ENCODE data around the gene CLTA.
"Not testable (repeated sequence)": the region's sequence is repeated elsewhere in the genome, so short reads cannot be mapped to it uniquely, and the experiment has no call there.

CLTA gene

GRCh38 chr9:36189976-36190375 is 745 bp upstream of the CLTA start:
- no peak for DNase-seq (ENCODE audit: low read depth)

- DNase-seq (ENCODE audit: low read depth) = peak; percentile 15
Measured at GRCh38 chr9:36191290-36191645, 547 bp downstream of the CLTA start.

GRCh38 chr9:36191686-36192085 is 965 bp downstream of the CLTA start:
- DNase-seq (ENCODE audit: low read depth) = no peak

GRCh38 chr9:36192196-36192595 is 1.5 kb downstream of the CLTA start:
- DNase-seq (ENCODE audit: low read depth) = no peak

- DNase-seq (ENCODE audit: low read depth) = no peak
Measured at GRCh38 chr9:36193023-36193422, 2.3 kb downstream of the CLTA start.

- DNase-seq (ENCODE audit: low read depth) = no peak
Measured at GRCh38 chr9:36194326-36195000, 3.7 kb downstream of the CLTA start.

GRCh38 chr9:36204906-36205547 is 14.3 kb downstream of the CLTA start:
- no peak for DNase-seq (ENCODE audit: low read depth)

- DNase-seq (ENCODE audit: low read depth) = no peak
Measured at GRCh38 chr9:36207016-36207415, 16.3 kb downstream of the CLTA start.

- no peak for DNase-seq (ENCODE audit: low read depth)
Measured at GRCh38 chr9:36207546-36208012, 16.9 kb downstream of the CLTA start.

- DNase-seq (ENCODE audit: low read depth) = no peak
Measured at GRCh38 chr9:36208521-36209253, 18.0 kb downstream of the CLTA start.

GRCh38 chr9:36210722-36211121 is 20.0 kb downstream of the CLTA start:
- no peak for DNase-seq (ENCODE audit: low read depth)

- DNase-seq (ENCODE audit: low read depth) = no peak
Measured at GRCh38 chr9:36211510-36211909, 20.8 kb downstream of the CLTA start.

- no peak for DNase-seq (ENCODE audit: low read depth)
Measured at GRCh38 chr9:36213387-36213786, 22.7 kb downstream of the CLTA start.

GRCh38 chr9:36213989-36214388 is 23.3 kb downstream of the CLTA start:
- no peak for DNase-seq (ENCODE audit: low read depth)

- no peak for DNase-seq (ENCODE audit: low read depth)
Measured at GRCh38 chr9:36214571-36214970, 23.9 kb downstream of the CLTA start.

GRCh38 chr9:36217256-36217968 is 26.7 kb downstream of the CLTA start:
- DNase-seq (ENCODE audit: low read depth) = no peak

- DNase-seq (ENCODE audit: low read depth) = no peak
Measured at GRCh38 chr9:36218011-36218410, 27.3 kb downstream of the CLTA start.

GRCh38 chr9:36218411-36218901 is 27.7 kb downstream of the CLTA start:
- no peak for DNase-seq (ENCODE audit: low read depth)

GRCh38 chr9:36221667-36222066 is 30.9 kb downstream of the CLTA start:
- no peak for DNase-seq (ENCODE audit: low read depth)

- no peak for DNase-seq (ENCODE audit: low read depth)
Measured at GRCh38 chr9:36222449-36222848, 31.7 kb downstream of the CLTA start.

- DNase-seq (ENCODE audit: low read depth) = no peak
Measured at GRCh38 chr9:36237230-36237629, 46.5 kb downstream of the CLTA start.

- not testable (repeated sequence) for DNase-seq (ENCODE audit: low read depth)
Measured at GRCh38 chr9:36239205-36239604, 48.5 kb downstream of the CLTA start.
